Omental fat pad (tissue), 4 donors: ENCODE measurements around the gene PSMG4. TPM values are rescaled to one million over a fixed set of nuclear protein-coding genes. Genes with fewer than 3 reads are reported as not detected.

ENCODE experiments used
- ATAC-seq: fragments of 150-250 bp; one replicate; pipeline ENCODE4 v1.9.1; 2016; ENCODE audit warnings: mild to moderate bottlenecking, moderate library complexity; ENCODE audit not compliant: low FRiP score
- DNase-seq: peaks from one replicate; pipeline ENCODE4 v3.0.0-alpha.2; 2019; ENCODE audit warnings: low spot score
- total RNA-seq, 4 donors: library from RNA; depleted of rRNA; stranded (reverse); fragments of >200 nt; gene quantifications; one replicate each; pipeline ENCODE4 v1.1.0, GENCODE V29; 2016
- TF ChIP-seq, protein P1 (sequence below), 3 donors: fragments of 450-650 bp; IDR thresholded peaks; one replicate each; pipeline ENCODE4 v1.5.1; 2016 to 2017; ENCODE audit warnings: antibody characterized with exemption in 3 of 3, mild to moderate bottlenecking in 3 of 3, moderate library complexity in 2 of 3

PSMG4 gene
- total RNA-seq, 4 donors from 2014 or later, result 6.8 to 25.2 (median 23.3) TPM

DNA sequence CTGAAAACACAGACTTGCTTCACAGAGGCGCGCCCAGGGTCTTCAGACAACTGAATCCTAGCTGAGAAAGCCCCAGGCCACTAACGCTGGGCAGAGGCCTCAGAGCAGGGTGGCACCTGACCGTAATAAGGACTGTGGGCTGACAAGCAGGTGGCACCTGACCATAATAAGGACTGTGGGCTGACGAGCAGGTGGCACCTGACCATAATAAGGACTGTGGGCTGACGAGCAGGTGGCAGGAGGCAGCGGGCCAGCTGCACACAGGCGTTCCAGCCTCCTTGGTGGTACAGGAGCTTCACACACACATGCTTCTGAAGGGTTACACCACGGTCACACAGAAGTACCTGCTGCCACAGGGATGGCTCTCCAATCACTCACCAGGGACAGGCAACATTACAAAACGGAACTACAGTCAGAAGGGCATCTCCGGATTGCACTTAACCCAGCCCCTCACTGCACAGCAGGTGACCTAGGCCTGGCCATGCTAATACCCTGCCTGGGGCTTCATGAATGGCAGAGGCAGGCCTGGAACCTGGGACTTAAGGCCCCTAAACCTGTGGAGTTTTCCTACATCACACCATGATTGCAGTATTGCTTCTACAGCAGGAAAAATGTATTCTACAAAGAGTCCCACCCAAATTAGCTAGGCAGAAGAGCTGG, 50.8 kb downstream of the PSMG4 start:
- TF ChIP-seq, protein P1, sequence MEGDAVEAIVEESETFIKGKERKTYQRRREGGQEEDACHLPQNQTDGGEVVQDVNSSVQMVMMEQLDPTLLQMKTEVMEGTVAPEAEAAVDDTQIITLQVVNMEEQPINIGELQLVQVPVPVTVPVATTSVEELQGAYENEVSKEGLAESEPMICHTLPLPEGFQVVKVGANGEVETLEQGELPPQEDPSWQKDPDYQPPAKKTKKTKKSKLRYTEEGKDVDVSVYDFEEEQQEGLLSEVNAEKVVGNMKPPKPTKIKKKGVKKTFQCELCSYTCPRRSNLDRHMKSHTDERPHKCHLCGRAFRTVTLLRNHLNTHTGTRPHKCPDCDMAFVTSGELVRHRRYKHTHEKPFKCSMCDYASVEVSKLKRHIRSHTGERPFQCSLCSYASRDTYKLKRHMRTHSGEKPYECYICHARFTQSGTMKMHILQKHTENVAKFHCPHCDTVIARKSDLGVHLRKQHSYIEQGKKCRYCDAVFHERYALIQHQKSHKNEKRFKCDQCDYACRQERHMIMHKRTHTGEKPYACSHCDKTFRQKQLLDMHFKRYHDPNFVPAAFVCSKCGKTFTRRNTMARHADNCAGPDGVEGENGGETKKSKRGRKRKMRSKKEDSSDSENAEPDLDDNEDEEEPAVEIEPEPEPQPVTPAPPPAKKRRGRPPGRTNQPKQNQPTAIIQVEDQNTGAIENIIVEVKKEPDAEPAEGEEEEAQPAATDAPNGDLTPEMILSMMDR (IDR thresholded peaks at IDR 0.05), result no peak
- peak; percentile 18 for DNase-seq

DNA sequence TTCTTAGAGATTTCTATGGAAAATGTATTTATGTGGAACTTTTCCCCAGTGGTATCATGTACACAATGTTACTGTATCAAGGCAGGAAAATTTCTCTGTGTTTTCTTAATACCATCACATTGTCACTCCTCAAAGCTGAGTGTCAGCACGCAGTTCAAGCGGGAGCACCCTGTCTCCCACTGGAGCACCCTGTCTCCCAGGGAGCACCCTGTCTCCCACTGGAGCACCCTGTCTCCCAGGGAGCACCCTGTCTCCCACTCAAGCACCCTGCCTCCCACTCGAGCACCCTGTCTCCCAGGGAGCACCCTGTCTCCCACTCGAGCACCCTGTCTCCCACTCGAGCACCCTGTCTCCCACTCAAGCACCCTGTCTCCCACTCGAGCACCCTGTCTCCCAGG, 51.3 kb downstream of the PSMG4 start:
- DNase-seq, result no peak
- TF ChIP-seq, protein P1 (IDR thresholded peaks at IDR 0.05), result no peak
- ATAC-seq, result no peak

More for the DNA sequence above, 50.8 kb downstream of the PSMG4 start:
- ATAC-seq, result no peak

DNA sequence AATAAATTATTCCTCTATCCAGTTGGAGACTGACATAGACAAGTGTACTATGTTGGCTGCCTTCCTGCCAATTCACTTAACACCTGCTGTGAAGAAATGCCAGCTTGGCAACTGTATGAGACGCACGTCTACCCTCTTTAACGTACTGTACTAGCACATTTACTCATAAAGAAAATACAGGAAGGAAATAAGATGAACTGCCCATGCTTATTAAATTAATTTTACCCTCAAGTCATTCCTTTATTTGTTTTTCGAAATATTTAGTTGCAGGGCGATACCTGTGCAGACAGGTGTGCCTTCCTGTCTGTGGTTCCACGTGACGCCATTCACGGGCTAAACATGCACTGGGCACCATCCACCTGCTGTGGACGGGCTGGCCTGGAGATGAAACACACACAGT, 52.0 kb downstream of the PSMG4 start:
- TF ChIP-seq, protein P1 (IDR thresholded peaks at IDR 0.05), result no peak
- ATAC-seq (no peak), DNase-seq (no peak)

- TF ChIP-seq, protein P1 (IDR thresholded peaks at IDR 0.05), result no peak
- ATAC-seq, result no peak
- no peak for DNase-seq
Observed at GRCh38 chr6:3311826-3312225, 53.1 kb downstream of the PSMG4 start.

DNA sequence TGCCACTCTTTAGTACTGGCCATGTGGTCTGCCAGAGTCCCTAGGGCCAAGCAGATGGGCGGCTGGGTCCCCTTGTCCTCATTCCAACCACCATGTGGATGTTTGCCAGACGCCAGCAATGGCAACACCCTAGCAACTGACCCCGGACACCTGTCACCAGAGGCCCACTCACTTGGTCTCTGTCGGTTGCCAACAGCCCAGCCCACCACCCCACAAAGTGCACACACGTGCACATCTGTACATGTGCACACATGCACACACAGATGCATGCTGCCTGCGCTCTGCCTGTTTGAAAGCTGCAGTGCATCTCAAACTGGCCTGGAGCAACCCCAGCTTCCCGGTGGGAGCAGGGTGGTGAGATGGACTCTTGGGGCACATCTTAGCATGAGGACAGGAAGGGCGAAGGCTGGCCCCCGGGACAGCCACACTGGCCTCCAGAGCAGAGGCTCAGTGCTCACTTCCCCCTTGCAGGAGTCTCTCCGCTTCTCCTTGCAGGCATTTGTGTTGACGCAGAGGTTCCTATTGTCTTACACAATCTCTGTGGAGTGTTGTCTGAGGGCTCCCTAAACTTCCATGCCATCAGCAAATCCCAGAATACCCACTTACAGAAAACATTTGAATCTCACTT, 54.0 kb downstream of the PSMG4 start:
- DNase-seq (no peak), ATAC-seq (no peak)
- TF ChIP-seq, protein P1 (IDR thresholded peaks at IDR 0.05), result no peak

DNA sequence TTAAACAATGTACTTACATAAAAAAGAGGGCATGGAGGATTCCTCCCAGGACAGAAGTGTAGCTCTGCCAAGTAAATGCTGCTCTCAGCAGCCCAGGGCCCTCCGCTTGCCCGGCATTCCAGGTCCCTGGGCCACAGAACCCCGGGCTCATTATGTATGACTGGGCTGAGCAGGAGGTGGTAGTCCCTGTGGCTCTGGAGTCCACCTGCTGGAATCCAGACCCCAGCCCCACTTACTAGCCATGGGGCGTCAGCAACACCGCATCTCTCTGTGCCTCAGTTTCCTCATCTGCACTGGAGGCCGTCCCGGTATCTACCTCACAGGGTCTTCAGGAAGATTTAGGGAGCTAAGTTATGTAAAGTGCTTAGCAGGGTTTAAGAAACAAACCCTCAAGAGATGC, 55.4 kb downstream of the PSMG4 start:
- no peak for DNase-seq
- ATAC-seq, result no peak
- TF ChIP-seq, protein P1 (IDR thresholded peaks at IDR 0.05), result no peak
